Mesothelial cell of epicardium (in vitro differentiated cells): ENCODE data around the gene LDB2. TPM values are rescaled to one million over a fixed set of nuclear protein-coding genes. Genes with fewer than 3 reads are reported as not detected.

Experiments used
- DNase-seq, 2 experiments: peaks; one replicate each; pipeline ENCODE4 v3.0.0; 2021; ENCODE audit warnings: low spot score in 2 of 2; ENCODE audit not compliant: unreplicated experiment in 2 of 2
- H3K27ac Mint-ChIP-seq: 2 replicates; pipeline ENCODE4 v1.8.0; 2021; ENCODE audit warnings: mixed read lengths
- H3K27me3 Mint-ChIP-seq: 2 replicates; pipeline ENCODE4 v1.8.0; 2021; ENCODE audit warnings: low read depth, mixed read lengths
- H3K36me3 Mint-ChIP-seq: 2 replicates; pipeline ENCODE4 v1.8.0; 2021; ENCODE audit warnings: mixed read lengths
- H3K4me1 Mint-ChIP-seq: 2 replicates; pipeline ENCODE4 v1.8.0; 2021; ENCODE audit warnings: mixed read lengths
- H3K4me3 Mint-ChIP-seq: 2 replicates; pipeline ENCODE4 v1.8.0; 2021; ENCODE audit warnings: mild to moderate bottlenecking, moderate library complexity, mixed read lengths
- H3K9me3 Mint-ChIP-seq: 2 replicates; pipeline ENCODE4 v1.8.0; 2021; ENCODE audit warnings: mixed read lengths
- total RNA-seq: library from RNA; stranded (reverse); gene quantifications from 3 replicates; pipeline ENCODE4 v1.2.1, GENCODE V29; 2021
- TF ChIP-seq, protein P1 (sequence below): fragments of 200-600 bp; sonication (generic); IDR thresholded peaks from one replicate; pipeline ENCODE4 v1.5.0; 2021; ENCODE audit warnings: antibody characterized with exemption; ENCODE audit not compliant: unreplicated experiment

LDB2 gene
- total RNA-seq, 1 donor from 2014 or later: 7.6 TPM

GRCh38 chr4:16785793-16786527 is 112.5 kb downstream of the LDB2 start:
- H3K27me3 Mint-ChIP-seq: peaks cover 7% of the 10 kb centered on the region
- H3K36me3 Mint-ChIP-seq: no peaks in the 10 kb centered on the region
- peaks cover 4% of the 10 kb centered on the region for H3K4me1 Mint-ChIP-seq
- TF ChIP-seq, protein P1, sequence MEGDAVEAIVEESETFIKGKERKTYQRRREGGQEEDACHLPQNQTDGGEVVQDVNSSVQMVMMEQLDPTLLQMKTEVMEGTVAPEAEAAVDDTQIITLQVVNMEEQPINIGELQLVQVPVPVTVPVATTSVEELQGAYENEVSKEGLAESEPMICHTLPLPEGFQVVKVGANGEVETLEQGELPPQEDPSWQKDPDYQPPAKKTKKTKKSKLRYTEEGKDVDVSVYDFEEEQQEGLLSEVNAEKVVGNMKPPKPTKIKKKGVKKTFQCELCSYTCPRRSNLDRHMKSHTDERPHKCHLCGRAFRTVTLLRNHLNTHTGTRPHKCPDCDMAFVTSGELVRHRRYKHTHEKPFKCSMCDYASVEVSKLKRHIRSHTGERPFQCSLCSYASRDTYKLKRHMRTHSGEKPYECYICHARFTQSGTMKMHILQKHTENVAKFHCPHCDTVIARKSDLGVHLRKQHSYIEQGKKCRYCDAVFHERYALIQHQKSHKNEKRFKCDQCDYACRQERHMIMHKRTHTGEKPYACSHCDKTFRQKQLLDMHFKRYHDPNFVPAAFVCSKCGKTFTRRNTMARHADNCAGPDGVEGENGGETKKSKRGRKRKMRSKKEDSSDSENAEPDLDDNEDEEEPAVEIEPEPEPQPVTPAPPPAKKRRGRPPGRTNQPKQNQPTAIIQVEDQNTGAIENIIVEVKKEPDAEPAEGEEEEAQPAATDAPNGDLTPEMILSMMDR: no peak
- no peaks in the 10 kb centered on the region for H3K9me3 Mint-ChIP-seq
- no peak overlapping the region for H3K27ac Mint-ChIP-seq
- no peak overlapping the region for H3K4me3 Mint-ChIP-seq
- no peak for DNase-seq

DNA sequence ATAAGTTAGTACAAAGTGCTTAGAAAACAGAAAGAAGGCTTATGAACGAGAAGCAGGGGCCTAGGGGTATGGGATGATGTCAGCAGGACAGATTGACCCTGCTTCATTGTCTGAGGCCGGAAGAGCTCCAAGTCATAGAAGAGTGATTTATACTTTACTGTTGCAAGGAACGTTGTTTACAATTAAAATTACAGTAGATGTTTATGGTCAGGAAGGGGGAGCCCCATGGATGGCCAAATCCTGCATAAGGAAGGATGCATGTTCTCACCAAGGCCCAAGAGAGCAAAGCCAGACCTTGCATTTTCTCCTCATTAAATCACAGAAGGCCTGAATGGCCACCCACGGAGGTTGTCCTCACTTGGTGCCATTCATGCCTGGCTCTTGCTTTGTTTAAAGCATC is 115.3 kb downstream of the LDB2 start:
- DNase-seq: no peak
- Mint-ChIP-seq H3K27me3 (peaks cover 8% of the 10 kb centered on the region), H3K9me3 (no peaks in the 10 kb centered on the region), H3K4me3 (no peak overlapping the region), H3K4me1 (peaks cover 4% of the 10 kb centered on the region), H3K27ac (no peak overlapping the region), H3K36me3 (no peaks in the 10 kb centered on the region)
- TF ChIP-seq, protein P1: no peak

DNA sequence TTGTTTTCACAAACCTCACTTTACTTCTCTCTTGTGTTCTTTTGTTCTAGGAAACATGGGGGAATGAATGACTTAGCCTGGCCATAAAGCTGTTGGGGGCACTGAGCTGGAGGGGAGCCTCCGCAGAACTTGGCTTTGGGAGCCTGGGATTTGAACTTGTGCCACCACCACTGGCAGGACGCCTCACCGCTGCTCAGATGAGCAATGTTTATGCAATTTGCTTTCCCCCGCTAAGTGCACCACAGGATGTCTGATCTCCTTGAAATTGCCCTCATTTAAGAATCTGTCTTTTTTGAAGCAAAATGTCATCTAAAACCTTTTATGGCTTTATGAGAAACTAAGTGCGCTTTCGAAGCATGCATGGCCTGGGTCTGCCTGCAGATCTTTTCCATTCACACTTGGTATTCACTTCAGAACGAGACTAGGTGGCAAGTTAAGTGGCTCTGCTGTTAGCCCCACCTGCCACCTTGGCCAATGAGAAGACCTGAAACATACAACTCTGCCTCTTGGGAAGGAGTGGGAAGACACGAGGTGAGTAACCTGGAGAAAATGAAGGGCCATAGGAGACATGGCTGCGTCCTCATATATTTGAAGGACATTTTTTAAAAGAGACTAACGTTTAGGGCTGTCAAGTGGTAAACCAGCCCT is 119.3 kb downstream of the LDB2 start:
- Mint-ChIP-seq H3K27me3 (peaks cover 12% of the 10 kb centered on the region), H3K36me3 (no peaks in the 10 kb centered on the region), H3K4me3 (no peak overlapping the region), H3K27ac (no peak overlapping the region), H3K4me1 (peaks cover 4% of the 10 kb centered on the region), H3K9me3 (no peaks in the 10 kb centered on the region)
- TF ChIP-seq, protein P1: no peak
- DNase-seq: no peak

DNA sequence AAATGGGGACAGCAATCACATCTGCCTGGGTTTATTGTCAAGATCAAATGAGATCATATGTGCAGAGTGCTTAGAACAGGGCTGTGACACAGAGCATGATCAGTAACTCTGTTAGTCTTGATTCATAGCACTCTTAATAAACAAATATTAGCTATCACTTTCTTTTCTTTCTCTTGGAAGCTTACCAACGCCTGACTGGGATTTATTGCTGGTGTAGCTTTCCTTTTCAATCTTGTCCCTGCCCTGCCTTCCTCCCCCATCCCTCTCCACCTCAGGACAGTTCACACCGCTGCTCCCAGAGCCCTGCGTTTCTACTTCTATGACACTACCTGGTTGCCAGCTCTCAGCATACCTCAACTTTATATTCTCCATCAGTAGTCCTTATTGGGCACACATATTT is 120.7 kb downstream of the LDB2 start:
- H3K27ac Mint-ChIP-seq: no peak overlapping the region
- H3K27me3 Mint-ChIP-seq: peaks cover 12% of the 10 kb centered on the region
- no peaks in the 10 kb centered on the region for H3K9me3 Mint-ChIP-seq
- no peaks in the 10 kb centered on the region for H3K36me3 Mint-ChIP-seq
- TF ChIP-seq, protein P1: no peak
- no peak for DNase-seq
- H3K4me3 Mint-ChIP-seq: no peak overlapping the region
- H3K4me1 Mint-ChIP-seq: peaks cover under 1% of the 10 kb centered on the region

DNA sequence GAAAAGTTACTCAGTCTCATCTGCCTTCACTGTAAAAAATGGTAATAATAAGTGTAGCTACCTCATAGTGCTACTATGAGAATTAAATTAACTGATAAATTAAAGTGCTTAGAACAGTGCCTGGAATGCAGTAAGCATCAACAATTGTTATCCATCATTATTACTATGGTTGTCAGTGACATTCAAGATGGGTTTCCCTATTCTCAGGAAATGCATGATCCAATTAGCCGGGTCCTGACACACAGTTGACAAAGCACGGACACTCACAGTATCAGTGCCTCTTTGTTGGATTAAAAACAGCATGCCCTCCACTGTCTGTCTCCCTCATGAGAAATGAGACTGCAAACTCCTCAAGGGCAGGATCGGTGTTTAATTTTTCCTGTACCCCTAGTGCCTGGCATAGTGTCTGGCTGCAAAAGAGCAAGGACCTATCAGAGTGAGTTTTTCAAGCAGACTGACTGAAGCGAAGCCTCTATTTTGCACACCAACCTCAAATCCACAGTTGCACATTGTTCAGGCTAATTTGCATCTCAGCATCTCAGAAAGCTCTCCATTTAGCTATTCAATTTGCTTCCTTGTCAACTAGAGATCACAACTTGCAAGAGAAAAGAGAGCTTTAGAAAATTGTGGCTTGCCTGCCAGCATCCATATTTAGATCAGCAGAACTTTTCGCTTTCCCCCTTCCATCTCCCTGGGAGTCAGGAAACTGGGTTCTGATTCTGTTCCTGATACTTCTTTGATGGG is 122.9 kb downstream of the LDB2 start:
- Mint-ChIP-seq H3K27ac (no peak overlapping the region), H3K4me3 (no peak overlapping the region), H3K36me3 (no peaks in the 10 kb centered on the region), H3K27me3 (peaks cover 9% of the 10 kb centered on the region), H3K4me1 (peaks cover 3% of the 10 kb centered on the region), H3K9me3 (no peaks in the 10 kb centered on the region)
- no peak for DNase-seq
- TF ChIP-seq, protein P1: no peak
